Prostate gland (tissue), 2 donors: ENCODE data around the gene LRIT1. TPM values are rescaled to one million over a fixed set of nuclear protein-coding genes. Genes with fewer than 3 reads are reported as not detected.

ENCODE experiments used
- DNase-seq: peaks from one replicate; pipeline ENCODE4 v3.0.0-alpha.2; 2019; ENCODE audit warnings: low spot score
- H3K27ac ChIP-seq, 2 donors: fragments of 200-600 bp; sonication (generic); 2 replicates each; pipeline ENCODE4 v1.5.1; 2017 to 2019
- H3K27me3 ChIP-seq: fragments of 200-600 bp; sonication (generic); replicated peaks from 2 replicates; pipeline ENCODE4 v1.5.1; 2019; ENCODE audit not compliant: insufficient read depth
- H3K36me3 ChIP-seq, 2 donors: fragments of 200-600 bp; sonication (generic); 1 replicate in 1 of 2; 2 replicates in 1 of 2; pipeline versions ENCODE4 v1.5.1 to v1.8.1; 2017 to 2019
- H3K4me1 ChIP-seq: fragments of 200-600 bp; sonication (generic); replicated peaks from 2 replicates; pipeline ENCODE4 v1.5.1; 2019
- H3K4me3 ChIP-seq, 2 donors: fragments of 200-600 bp; sonication (generic); 2 replicates each; pipeline ENCODE4 v1.5.1; 2017 to 2019
- H3K9me3 ChIP-seq: fragments of 200-600 bp; sonication (generic); 2 replicates; pipeline ENCODE4 v1.5.1; 2017
- CTCF ChIP-seq, 4 experiments: fragments of 200-600 bp in 2 of 4; fragments of 450-650 bp in 2 of 4; sonication (generic) in 2 of 4; IDR thresholded peaks; 1 replicate in 3 of 4; 2 replicates in 1 of 4; pipeline ENCODE4 v1.5.1; 2016 to 2019; ENCODE audit warnings: antibody characterized with exemption in 4 of 4, mild to moderate bottlenecking in 2 of 4, moderate library complexity in 2 of 4
- POLR2A ChIP-seq: fragments of 450-650 bp; IDR thresholded peaks from one replicate; pipeline ENCODE4 v1.6.1; 2016; ENCODE audit warnings: antibody characterized with exemption, mild to moderate bottlenecking
- POLR2AphosphoS5 ChIP-seq: sonication (generic); formaldehyde crosslinking; IDR thresholded peaks from one replicate; pipeline ENCODE4 v1.6.1; 2017; ENCODE audit warnings: antibody characterized with exemption
- WGBS: methylation state at CpG from one replicate; pipeline ENCODE4 v1.1.5; 2018; 5-methylcytosine and 5-hydroxymethylcytosine counted together
- intact Hi-C: fragments of 100-400 bp; cut with DNase I; formaldehyde crosslinking; loops from one replicate; pipeline ENCODE4 v1.14.2; 2022
- total RNA-seq, 2 donors: library from RNA; depleted of rRNA; stranded (reverse); fragments of >200 nt; gene quantifications; one replicate each; pipeline ENCODE4 v1.1.0, GENCODE V29; 2016

LRIT1 gene
- total RNA-seq, 2 donors from 2014 or later, result 1.1 TPM; not detected in 1

GRCh38 chr10:84235096-84235495, 6.2 kb downstream of the LRIT1 start:
- H3K9me3 ChIP-seq, result no peaks in the 10 kb centered on the region
- TF ChIP-seq CTCF (IDR thresholded peaks at IDR 0.05), result no peak
- TF ChIP-seq POLR2A, result no peak
- no peak for TF ChIP-seq POLR2AphosphoS5
- no peak overlapping the region for H3K4me3 ChIP-seq
- no peaks in the 10 kb centered on the region for H3K36me3 ChIP-seq
- no peaks in the 10 kb centered on the region for H3K4me1 ChIP-seq
- 65% methylated on average over 4 of the region's 4 CpGs for WGBS
- H3K27ac ChIP-seq, result no peak overlapping the region
- H3K27me3 ChIP-seq, result peaks cover 2% of the 10 kb centered on the region
- no peak for DNase-seq
- intact Hi-C loops, result no loop called here

DNA sequence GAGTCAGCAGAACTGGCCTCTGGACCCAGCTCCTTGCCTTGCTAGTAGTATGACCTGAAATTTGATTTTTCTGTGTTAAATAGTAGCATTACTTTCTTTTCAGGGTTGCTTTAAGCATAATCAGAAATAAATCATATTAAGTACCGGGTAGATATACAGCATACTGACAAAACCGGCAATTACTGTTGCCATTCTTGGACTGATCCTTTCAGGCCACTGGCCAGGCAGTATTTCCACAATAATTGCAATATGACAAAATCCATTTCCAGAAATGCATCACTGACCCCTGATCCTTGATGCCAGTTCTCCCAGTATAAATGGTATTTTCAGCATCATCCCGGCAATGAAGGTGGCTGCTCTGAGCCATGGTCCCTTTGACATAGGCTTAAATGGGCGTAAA, 6.9 kb downstream of the LRIT1 start:
- TF ChIP-seq CTCF (IDR thresholded peaks at IDR 0.05) (no peak), POLR2A (no peak), POLR2AphosphoS5 (no peak)
- Histone ChIP-seq H3K36me3 (no peaks in the 10 kb centered on the region), H3K9me3 (no peaks in the 10 kb centered on the region), H3K4me1 (no peaks in the 10 kb centered on the region), H3K27me3 (peaks cover 2% of the 10 kb centered on the region), H3K27ac (no peak overlapping the region), H3K4me3 (no peak overlapping the region)
- DNase-seq, result no peak
- WGBS, result 96% methylated on average over 4 of the region's 4 CpGs
- intact Hi-C loops, result no loop called here

DNA sequence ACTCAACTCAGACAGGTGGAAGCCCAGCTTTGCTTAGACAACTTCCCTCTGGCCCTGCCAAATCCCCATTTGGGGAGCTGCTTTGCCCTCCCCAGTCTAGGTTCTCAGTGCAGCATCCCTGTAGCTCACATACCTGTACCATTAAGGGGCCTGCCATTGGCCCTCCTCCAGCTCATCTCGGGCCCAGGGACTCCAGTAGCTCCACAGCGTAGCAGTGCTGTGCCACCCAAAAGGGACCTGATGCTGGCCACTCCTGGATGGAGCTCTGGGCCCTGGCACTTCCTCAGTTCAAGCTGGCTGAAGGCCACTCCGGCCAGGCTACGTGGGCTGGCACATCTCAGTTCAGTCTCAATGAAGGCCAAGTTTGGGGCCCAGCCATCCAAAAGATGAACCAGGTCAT, 7.4 kb downstream of the LRIT1 start:
- H3K27me3 ChIP-seq, result peaks cover 2% of the 10 kb centered on the region
- 85% methylated on average over 4 of the region's 4 CpGs for WGBS
- no peak for DNase-seq
- no peaks in the 10 kb centered on the region for H3K9me3 ChIP-seq
- TF ChIP-seq POLR2A (no peak), CTCF (IDR thresholded peaks at IDR 0.05) (no peak), POLR2AphosphoS5 (no peak)
- H3K27ac ChIP-seq, result no peak overlapping the region
- intact Hi-C loops, result no loop called here
- H3K4me1 ChIP-seq, result no peaks in the 10 kb centered on the region
- H3K36me3 ChIP-seq, result no peaks in the 10 kb centered on the region
- no peak overlapping the region for H3K4me3 ChIP-seq

- no peaks in the 10 kb centered on the region for H3K4me1 ChIP-seq
- TF ChIP-seq POLR2A (no peak), POLR2AphosphoS5 (no peak), CTCF (IDR thresholded peaks at IDR 0.05) (no peak)
- 86% methylated on average over 10 of the region's 10 CpGs for WGBS
- no peak overlapping the region for H3K4me3 ChIP-seq
- H3K27ac ChIP-seq, result no peak overlapping the region
- H3K9me3 ChIP-seq, result no peaks in the 10 kb centered on the region
- no peaks in the 10 kb centered on the region for H3K36me3 ChIP-seq
- no peak for DNase-seq
- intact Hi-C loops, result no loop called here
- peaks cover 2% of the 10 kb centered on the region for H3K27me3 ChIP-seq
Observed at GRCh38 chr10:84232376-84232775, 9.0 kb downstream of the LRIT1 start.

DNA sequence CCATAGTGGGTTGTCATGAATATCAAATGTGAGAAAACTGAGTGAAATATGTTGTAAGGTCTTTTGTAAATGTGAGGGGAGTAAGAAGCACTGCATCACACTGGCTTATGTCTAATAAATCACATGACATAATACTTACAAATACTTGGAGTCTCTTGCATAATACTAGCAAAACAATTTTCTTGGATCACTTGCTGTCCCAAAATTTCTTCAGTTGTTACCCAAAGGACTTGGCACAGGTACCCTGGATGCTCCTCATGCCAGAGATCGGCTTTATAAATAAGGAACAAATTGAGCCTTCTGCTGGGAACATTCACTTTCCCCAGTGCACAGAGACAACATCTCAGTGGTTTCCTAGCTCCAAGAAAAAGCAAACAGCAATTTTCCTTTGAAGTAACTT, 11.0 kb downstream of the LRIT1 start:
- Histone ChIP-seq H3K9me3 (no peaks in the 10 kb centered on the region), H3K36me3 (no peaks in the 10 kb centered on the region), H3K27ac (no peak overlapping the region), H3K27me3 (no peaks in the 10 kb centered on the region), H3K4me3 (no peak overlapping the region), H3K4me1 (no peaks in the 10 kb centered on the region)
- 17% methylated on average over 1 of the region's 1 CpG for WGBS
- peak; percentile 22 for DNase-seq
- intact Hi-C loops, result no loop called here
- no peak for TF ChIP-seq POLR2A
- TF ChIP-seq POLR2AphosphoS5, result peak; percentile 25
